ENCODE data around the gene TNPO1. TPM values are rescaled to one million over a fixed set of nuclear protein-coding genes. Genes with fewer than 3 reads are reported as not detected.

Gene TNPO1
- total and polyA plus RNA-seq, 4 donors = 5.7 to 95.8 (median 29.2) TPM

DNA sequence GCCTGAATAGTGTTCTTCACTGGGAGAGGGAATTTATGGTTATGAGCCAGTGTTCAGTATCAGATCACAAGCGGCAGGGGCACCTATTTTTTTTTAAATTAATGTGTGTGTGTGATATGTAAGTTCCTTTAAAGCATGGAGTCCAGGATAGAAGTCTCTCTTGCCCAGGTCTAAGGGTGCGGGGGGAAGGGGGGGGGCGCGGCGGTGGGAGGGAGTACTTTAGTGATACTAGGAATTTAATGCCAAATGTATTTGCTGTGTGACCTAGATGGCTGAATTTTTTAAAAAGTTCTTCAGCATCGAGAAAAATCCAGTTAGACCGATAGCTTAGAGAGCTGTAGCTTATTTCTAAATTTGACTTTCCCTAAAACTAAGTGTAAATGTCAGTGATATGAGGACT is 137.9 kb downstream of the TNPO1 start:
- Histone ChIP-seq H3K27me3 (ENCODE audit: control insufficient read depth in 4 of 4, insufficient read depth in 4 of 4, low read length in 3 of 4) (no peaks in the 10 kb centered on the region), H3K27ac (ENCODE audit: low read depth in 1 of 2, low read length in 2 of 2) (peak overlapping the region; percentile 85 to 97), H3K9me3 (ENCODE audit: control insufficient read depth in 4 of 4, low read length in 3 of 4) (no peaks in the 10 kb centered on the region), H3K4me1 (ENCODE audit: control insufficient read depth in 4 of 4, insufficient read depth in 4 of 4, low read length in 3 of 4) (peaks cover 0 to 34% (median 11%) of the 10 kb centered on the region in 4 donors), H3K9ac (ENCODE audit: low read depth in 1 of 2, low read length in 2 of 2) (peak overlapping the region in 1 of 2 donors; percentile 90), H3K4me3 (ENCODE audit: low read depth in 1 of 3, low read length in 3 of 3) (no peak overlapping the region), H3K36me3 (ENCODE audit: control insufficient read depth in 4 of 4, insufficient read depth in 3 of 4, low read depth in 1 of 4, low read length in 3 of 4) (no peaks in the 10 kb centered on the region)
- WGBS = 85% methylated on average over 7 of the region's 7 CpGs
- TF ChIP-seq, protein P1, sequence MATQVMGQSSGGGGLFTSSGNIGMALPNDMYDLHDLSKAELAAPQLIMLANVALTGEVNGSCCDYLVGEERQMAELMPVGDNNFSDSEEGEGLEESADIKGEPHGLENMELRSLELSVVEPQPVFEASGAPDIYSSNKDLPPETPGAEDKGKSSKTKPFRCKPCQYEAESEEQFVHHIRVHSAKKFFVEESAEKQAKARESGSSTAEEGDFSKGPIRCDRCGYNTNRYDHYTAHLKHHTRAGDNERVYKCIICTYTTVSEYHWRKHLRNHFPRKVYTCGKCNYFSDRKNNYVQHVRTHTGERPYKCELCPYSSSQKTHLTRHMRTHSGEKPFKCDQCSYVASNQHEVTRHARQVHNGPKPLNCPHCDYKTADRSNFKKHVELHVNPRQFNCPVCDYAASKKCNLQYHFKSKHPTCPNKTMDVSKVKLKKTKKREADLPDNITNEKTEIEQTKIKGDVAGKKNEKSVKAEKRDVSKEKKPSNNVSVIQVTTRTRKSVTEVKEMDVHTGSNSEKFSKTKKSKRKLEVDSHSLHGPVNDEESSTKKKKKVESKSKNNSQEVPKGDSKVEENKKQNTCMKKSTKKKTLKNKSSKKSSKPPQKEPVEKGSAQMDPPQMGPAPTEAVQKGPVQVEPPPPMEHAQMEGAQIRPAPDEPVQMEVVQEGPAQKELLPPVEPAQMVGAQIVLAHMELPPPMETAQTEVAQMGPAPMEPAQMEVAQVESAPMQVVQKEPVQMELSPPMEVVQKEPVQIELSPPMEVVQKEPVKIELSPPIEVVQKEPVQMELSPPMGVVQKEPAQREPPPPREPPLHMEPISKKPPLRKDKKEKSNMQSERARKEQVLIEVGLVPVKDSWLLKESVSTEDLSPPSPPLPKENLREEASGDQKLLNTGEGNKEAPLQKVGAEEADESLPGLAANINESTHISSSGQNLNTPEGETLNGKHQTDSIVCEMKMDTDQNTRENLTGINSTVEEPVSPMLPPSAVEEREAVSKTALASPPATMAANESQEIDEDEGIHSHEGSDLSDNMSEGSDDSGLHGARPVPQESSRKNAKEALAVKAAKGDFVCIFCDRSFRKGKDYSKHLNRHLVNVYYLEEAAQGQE (IDR thresholded peaks at IDR 0.05) = no peak
- TF ChIP-seq EGR1 (IDR thresholded peaks at IDR 0.05; ENCODE audit: low read depth in 2 of 2) (no peak), RAD21 (IDR thresholded peaks at IDR 0.05) (no peak), TAF1 (conservative IDR thresholded peaks at IDR 0.05) (no peak), HNF4G (IDR thresholded peaks at IDR 0.05) (no peak), YY1 (IDR thresholded peaks at IDR 0.05) (no peak), HNF4A (conservative IDR thresholded peaks at IDR 0.05) (no peak), GABPA (IDR thresholded peaks at IDR 0.05 in 1 of 2, conservative IDR thresholded peaks at IDR 0.05 in 1 of 2) (no peak), FOXA2 (IDR thresholded peaks at IDR 0.05) (no peak), NR2F2 (IDR thresholded peaks at IDR 0.05) (no peak), FOXA1 (IDR thresholded peaks at IDR 0.05) (no peak), SP1 (IDR thresholded peaks at IDR 0.05) (no peak), RXRA (IDR thresholded peaks at IDR 0.05) (no peak), JUND (IDR thresholded peaks at IDR 0.05) (no peak)
- TF ChIP-seq, protein P2, sequence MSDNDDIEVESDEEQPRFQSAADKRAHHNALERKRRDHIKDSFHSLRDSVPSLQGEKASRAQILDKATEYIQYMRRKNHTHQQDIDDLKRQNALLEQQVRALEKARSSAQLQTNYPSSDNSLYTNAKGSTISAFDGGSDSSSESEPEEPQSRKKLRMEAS (IDR thresholded peaks at IDR 0.05) = no peak
- TF ChIP-seq, protein P3, sequence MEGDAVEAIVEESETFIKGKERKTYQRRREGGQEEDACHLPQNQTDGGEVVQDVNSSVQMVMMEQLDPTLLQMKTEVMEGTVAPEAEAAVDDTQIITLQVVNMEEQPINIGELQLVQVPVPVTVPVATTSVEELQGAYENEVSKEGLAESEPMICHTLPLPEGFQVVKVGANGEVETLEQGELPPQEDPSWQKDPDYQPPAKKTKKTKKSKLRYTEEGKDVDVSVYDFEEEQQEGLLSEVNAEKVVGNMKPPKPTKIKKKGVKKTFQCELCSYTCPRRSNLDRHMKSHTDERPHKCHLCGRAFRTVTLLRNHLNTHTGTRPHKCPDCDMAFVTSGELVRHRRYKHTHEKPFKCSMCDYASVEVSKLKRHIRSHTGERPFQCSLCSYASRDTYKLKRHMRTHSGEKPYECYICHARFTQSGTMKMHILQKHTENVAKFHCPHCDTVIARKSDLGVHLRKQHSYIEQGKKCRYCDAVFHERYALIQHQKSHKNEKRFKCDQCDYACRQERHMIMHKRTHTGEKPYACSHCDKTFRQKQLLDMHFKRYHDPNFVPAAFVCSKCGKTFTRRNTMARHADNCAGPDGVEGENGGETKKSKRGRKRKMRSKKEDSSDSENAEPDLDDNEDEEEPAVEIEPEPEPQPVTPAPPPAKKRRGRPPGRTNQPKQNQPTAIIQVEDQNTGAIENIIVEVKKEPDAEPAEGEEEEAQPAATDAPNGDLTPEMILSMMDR (IDR thresholded peaks at IDR 0.05; ENCODE audit: low read depth, low read length, missing input control) = no peak
- TF ChIP-seq, protein P4, sequence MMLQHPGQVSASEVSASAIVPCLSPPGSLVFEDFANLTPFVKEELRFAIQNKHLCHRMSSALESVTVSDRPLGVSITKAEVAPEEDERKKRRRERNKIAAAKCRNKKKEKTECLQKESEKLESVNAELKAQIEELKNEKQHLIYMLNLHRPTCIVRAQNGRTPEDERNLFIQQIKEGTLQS (IDR thresholded peaks at IDR 0.05) = no peak
- TF ChIP-seq, protein P5, sequence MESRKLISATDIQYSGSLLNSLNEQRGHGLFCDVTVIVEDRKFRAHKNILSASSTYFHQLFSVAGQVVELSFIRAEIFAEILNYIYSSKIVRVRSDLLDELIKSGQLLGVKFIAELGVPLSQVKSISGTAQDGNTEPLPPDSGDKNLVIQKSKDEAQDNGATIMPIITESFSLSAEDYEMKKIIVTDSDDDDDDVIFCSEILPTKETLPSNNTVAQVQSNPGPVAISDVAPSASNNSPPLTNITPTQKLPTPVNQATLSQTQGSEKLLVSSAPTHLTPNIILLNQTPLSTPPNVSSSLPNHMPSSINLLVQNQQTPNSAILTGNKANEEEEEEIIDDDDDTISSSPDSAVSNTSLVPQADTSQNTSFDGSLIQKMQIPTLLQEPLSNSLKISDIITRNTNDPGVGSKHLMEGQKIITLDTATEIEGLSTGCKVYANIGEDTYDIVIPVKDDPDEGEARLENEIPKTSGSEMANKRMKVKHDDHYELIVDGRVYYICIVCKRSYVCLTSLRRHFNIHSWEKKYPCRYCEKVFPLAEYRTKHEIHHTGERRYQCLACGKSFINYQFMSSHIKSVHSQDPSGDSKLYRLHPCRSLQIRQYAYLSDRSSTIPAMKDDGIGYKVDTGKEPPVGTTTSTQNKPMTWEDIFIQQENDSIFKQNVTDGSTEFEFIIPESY (IDR thresholded peaks at IDR 0.05) = no peak
- DNase-seq (ENCODE audit: low spot score) = peak; percentile 42
